Fibroblast of skin of left quadriceps (primary cell): ENCODE data around the gene UMAD1.
"Not testable (repeated sequence)": the region's sequence is repeated elsewhere in the genome, so short reads cannot be mapped to it uniquely, and the experiment has no call there.

Experiments
- DNase-seq, 2 experiments: peaks; one replicate each; pipeline ENCODE4 v3.0.0-alpha.2; 2013; ENCODE audit warnings: low read depth in 2 of 2

Gene UMAD1

GRCh38 chr7:7798510-7798909 is 158.0 kb downstream of the UMAD1 start:
- no peak for DNase-seq

DNA sequence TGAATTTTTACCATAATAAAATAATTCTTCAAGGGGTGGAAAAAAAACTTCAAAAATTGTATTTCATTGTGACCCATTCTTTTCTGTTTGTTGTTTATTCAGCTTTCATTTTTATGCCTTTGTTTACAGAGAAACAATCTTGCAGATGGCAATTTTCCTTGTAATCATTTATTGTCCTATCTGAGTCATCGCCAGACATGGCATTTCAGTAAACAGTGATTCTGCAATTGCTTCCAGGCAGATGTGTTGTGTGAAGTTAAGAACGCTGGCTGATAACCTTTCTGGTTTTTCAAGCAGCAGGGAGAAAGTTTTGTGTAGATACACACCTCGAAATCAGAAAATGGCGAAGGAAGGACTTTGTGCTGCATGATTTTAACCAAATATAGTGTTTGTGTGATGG is 158.6 kb downstream of the UMAD1 start:
- DNase-seq: no peak

DNA sequence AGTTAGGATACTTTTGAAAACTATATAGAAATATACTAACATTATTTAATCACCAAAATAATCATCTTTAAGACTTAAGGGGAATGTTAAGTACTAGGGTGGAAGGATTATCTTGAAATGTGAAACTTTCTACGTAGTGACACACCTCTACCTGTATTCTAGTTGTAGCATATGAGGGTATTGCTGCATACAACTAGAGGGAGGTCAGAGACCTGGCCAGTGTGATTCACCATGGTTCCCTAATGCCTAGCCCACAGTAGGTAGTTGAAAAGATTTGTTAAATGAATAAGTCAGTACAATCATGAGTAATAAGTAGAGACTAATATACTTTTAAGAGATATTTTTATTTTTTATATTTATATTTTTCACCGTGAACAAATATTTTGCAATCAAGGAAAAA is 162.0 kb downstream of the UMAD1 start:
- DNase-seq: no peak

DNA sequence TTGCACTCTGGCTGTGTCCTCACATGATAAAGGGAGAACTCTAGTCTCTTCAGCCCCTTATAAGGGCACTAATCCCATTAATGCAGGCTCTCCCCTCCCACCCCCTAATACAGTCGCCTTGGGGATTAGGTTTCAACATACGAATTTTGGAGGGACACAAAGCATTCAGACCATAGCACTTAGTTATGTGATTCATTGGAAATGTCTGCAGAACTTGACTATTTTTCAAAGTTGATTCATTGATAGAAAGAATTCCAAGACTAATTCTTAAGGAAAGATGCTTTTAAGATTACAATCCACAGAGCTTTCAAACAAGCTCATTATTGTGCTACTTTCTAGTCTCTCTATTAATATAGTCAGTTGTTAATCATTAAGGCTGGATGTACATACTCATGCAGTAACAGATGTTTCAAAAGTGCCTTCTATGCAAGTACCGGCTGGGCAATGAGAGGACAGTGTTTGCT is 163.2 kb downstream of the UMAD1 start:
- DNase-seq: no peak

- DNase-seq: not testable (repeated sequence)
Observed at GRCh38 chr7:7804822-7805221, 164.3 kb downstream of the UMAD1 start.

DNA sequence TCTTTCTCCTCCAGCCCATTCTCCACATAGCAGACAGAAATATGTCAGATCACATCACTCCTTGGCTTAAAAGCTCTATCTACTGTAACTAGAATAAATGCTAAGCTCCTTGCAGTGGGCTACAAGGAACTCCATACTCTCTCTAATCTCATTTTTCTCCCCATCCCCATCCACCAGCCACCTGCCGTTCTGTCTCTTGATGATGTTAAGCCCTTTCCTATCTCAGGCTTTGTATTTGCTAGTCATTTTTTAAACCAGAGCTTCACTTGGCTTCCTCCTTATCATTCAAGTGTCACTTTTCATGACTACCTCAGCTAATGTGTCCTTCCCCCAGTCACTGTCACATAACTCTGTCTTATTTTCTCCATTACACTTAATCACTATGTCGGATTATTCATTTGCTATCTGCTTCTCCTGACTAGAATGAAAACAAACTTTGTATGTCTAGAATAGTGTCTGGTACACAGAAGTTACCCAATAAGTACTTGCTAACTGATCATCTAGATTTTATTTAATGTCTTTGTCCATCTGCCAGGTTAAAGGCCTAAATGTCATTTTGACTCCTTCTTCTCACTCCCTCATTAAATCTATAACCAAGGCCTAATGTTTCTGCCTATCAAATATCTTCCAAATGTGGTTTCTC is 165.1 kb downstream of the UMAD1 start:
- no peak for DNase-seq

DNA sequence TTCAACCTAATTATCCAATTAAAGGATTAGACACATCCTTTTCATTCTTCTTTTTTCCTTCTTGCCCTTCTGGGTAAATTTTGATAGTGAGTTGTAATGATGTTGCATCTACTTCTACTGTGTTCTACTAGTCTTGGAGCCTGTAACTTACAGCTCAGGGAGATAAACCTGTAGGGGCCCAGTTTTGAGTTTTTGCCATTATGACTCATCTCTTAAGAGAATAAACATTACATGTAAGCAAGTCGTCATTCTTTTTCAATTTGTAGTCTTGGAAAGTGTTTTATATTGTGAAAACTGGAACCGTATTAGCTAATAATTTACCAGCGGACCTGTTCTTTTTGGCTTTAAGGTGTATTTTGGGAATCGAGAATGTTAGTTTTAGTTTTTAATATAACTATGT is 167.6 kb downstream of the UMAD1 start:
- no peak for DNase-seq

- DNase-seq: no peak
Observed at GRCh38 chr7:7808626-7809025, 168.1 kb downstream of the UMAD1 start.

DNA sequence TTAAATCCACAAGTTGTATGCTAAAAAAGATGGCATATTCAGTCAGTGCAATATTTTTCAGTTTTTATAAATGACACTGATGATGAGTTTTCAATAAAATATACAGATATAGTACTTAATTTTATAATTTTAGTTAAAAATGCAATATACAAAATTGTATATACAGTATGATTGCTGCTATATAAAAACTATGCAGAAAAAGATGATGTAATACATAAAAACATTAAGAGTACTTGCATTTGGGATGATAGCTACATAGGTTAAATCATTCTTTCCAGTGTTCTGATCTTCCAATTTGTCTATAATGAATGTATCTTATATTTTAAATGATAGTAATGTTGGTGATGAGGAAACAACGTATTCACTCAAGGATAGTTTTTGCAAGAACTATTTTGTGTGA is 169.8 kb downstream of the UMAD1 start:
- no peak for DNase-seq

GRCh38 chr7:7810826-7811225 is 170.3 kb downstream of the UMAD1 start:
- DNase-seq: no peak

DNA sequence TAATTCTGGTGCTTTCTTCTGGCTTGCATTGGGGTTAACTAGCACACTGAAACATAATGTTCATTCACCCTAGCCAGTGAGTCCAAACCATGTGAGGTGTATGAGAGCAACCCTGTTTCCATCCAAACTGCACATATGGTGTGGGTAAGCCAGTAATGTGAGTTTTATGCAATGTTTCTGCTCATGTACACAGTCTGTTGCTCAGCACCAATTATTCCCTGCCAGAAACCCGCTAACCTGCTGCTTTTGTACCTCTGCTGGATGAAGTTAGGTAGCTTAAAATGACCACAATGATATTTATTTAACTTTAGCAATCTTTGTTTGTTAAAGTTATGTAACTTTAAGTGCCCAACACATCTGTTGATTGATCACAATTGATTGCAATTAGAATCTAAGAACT is 171.6 kb downstream of the UMAD1 start:
- no peak for DNase-seq

DNA sequence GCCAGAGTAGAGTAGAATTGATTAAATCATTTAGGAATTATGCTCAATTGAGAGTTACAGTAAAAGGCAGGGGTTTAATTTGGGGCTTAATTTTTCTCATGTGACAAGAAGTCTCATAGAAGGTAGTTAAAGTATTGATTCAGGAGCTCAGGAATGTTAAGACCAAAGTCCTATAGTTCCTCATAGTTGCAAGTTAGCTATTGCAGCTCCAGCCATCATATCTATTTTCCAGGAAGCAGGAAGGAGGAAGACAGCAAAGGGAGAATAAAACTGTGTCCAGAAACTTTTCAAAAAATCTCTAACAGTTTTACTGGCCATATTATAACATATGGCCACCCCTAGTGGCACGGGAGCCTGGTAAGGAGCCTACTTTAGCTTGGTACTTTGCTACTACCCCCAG is 174.8 kb downstream of the UMAD1 start:
- no peak for DNase-seq

- no peak for DNase-seq
Observed at GRCh38 chr7:7816084-7816483, 175.5 kb downstream of the UMAD1 start.

- DNase-seq: no peak
Observed at GRCh38 chr7:7816816-7817536, 176.4 kb downstream of the UMAD1 start.

GRCh38 chr7:7817748-7818147 is 177.2 kb downstream of the UMAD1 start:
- no peak for DNase-seq

GRCh38 chr7:7818179-7818578 is 177.6 kb downstream of the UMAD1 start:
- not testable (repeated sequence) for DNase-seq

DNA sequence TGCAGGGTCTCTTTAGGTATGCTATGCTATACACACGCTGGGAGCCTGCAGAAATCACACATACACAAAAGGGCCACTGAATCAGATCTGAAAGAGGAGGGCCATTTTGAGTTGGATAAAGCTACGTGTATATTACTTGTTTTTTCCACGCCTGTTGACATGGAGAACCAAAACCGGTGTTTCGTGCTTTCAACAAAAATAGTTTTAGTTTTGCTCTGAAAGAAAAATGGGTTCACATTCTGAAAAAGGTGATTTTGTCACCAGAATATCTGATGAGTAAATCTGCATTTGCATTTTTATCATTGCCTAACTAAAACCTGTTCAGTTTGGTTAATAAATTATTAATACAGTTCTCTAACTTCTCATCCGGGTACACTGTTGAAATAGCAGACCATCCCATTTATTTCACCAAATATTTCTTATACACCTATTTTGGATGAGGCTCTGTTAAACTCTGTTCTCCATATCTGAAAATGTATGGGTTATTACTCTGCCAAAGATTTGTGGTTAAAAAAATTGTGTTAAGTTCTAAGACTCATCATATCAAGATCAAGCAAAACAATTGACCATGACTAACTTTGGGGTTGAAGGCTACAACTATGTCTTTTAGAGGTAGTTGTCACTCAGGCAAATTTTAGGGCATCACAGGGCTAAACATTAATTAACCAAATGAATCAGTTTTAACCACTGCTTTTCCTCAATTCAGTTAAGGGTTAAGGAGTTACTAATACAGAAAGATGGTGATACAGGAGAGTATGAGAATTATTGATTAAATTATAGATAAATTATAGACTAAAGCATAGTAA is 179.1 kb downstream of the UMAD1 start:
- DNase-seq: no peak

- no peak for DNase-seq
Observed at GRCh38 chr7:7820409-7820808, 179.9 kb downstream of the UMAD1 start.

DNA sequence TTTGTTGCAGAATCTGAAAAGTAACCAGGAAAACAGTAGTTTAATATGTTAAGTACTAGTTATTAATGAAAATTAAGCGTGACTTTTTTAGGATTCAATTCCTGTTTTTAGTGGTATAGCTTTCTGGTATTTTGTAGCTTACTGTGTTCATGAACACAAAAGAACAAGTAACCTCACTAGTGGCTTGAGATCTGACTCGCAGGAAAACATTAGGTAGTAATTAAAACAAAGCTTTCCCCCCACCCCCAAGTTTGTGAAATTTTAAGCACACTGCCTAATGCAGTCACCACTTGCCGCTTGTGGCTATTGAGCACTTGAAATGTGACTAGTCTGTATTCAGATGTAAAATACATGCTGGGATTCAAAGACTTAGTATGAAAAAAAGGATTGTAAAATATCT is 180.4 kb downstream of the UMAD1 start:
- no peak for DNase-seq

DNA sequence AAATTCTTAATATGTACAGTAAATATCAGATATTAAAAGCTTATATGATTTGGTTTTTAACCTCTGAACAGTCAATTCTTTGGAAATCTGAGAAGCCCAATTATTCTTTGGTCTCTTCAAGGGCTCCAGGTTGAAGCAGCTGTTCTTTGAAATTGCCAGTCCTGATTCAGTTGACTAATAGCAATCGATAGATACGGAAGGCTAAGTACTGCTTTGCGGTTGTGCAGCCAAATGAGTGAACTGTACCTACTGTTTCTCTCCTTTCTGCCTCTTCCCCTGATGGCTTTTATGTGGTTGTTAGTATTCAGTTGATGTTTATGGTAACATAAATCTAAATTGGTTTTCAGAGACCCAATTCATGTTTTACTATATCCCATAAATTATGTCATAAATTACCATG is 181.0 kb downstream of the UMAD1 start:
- DNase-seq: no peak

DNA sequence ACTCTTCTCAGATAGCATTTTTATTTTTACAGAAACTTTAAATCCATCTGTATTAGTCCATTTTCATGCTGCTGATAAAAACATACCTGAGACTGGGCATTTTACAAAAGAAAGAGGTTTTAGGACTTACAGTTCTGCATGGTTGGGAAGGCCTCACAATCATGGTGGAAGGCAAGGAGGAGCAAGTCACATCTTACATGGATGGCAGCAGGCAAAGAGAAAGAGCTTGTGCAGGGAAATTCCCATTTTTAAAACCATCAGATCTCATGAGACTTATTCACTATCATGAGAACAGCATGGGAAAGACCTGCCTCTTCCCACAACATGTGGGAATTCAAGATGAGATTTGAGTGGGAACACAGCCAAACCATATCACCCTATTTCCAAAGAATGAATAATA is 184.7 kb downstream of the UMAD1 start:
- not testable (repeated sequence) for DNase-seq

DNA sequence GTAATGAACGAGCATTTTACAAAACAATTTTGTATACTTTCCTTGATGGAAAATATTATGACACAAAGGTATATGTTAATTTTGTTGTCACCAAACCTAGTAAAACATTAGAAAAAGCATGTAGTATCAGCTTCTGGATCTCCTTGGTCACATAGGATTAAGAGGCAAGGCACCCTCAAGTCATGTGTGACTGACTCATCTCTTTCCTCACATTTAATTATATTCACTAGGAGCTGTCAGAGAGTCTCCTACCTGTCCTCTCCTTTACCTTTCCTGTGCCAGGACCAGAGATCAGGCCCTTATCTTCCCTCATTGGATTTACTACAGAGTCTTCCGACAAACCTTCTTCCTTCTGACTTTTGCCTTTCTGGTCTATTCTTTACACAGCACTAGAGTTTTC is 189.1 kb downstream of the UMAD1 start:
- DNase-seq: no peak
